CD4-positive, alpha-beta T cell treated with Interleukin-17A for 4 hours (primary cell): ENCODE measurements around the gene ICAM1.
"Not testable (repeated sequence)": the region's sequence is repeated elsewhere in the genome, so short reads cannot be mapped to it uniquely, and the experiment has no call there.

ENCODE experiments used
- DNase-seq: peaks from one replicate; pipeline ENCODE4 v3.0.0-alpha.2; 2020; ENCODE audit warnings: mixed read lengths

Gene ICAM1

DNA sequence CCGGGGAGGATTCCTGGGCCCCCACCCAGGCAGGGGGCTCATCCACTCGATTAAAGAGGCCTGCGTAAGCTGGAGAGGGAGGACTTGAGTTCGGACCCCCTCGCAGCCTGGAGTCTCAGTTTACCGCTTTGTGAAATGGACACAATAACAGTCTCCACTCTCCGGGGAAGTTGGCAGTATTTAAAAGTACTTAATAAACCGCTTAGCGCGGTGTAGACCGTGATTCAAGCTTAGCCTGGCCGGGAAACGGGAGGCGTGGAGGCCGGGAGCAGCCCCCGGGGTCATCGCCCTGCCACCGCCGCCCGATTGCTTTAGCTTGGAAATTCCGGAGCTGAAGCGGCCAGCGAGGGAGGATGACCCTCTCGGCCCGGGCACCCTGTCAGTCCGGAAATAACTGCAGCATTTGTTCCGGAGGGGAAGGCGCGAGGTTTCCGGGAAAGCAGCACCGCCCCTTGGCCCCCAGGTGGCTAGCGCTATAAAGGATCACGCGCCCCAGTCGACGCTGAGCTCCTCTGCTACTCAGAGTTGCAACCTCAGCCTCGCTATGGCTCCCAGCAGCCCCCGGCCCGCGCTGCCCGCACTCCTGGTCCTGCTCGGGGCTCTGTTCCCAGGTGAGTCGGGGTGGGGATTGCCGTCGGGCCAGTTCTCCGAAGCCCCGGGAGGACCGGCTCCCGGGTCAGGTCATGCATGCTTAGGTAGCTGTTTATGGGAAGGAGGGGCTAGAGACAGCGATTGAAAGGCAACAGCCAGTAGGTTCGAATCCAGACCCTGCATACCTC, at the start of gene ICAM1:
ICAM1 (plus strand) TSS at position 505 of the 779 bp plus-strand sequence; CDS start at position 545, 40 bp downstream.
- DNase-seq: peak; percentile 77

DNA sequence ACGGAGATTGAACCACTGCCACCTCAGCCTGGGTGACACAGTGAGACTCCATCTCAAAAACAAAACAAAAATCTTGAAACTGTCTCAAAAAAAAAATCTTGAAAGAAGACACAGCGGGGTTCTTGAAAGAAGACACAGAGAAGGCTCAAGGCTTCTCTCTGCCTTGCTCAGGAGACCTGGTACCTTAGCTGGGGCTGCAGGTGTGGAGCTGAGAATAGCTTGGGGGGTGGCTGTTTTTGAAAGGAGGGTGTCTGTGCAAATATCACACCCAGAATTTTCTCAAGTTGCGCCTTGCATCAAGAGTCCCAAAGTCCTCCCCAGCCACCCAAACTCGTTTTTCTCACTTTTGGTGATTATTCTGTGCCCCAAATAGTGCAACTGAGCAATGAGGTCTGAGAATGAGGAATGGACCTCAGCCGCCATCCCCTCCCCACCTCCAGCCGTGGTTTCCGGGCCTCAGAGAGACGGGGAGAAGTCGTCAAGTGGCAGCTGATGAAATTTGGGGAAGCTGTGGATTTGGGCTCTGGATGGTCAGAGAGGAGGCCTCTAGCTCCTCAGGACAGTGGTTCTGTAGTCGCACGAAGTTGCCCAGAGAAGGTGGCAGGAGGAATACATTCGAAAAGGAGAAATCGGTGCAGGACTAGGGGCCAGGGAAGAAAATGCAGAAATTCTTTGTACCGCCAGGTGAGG, 48.6 kb upstream of the ICAM1 start:
- DNase-seq: no peak

DNA sequence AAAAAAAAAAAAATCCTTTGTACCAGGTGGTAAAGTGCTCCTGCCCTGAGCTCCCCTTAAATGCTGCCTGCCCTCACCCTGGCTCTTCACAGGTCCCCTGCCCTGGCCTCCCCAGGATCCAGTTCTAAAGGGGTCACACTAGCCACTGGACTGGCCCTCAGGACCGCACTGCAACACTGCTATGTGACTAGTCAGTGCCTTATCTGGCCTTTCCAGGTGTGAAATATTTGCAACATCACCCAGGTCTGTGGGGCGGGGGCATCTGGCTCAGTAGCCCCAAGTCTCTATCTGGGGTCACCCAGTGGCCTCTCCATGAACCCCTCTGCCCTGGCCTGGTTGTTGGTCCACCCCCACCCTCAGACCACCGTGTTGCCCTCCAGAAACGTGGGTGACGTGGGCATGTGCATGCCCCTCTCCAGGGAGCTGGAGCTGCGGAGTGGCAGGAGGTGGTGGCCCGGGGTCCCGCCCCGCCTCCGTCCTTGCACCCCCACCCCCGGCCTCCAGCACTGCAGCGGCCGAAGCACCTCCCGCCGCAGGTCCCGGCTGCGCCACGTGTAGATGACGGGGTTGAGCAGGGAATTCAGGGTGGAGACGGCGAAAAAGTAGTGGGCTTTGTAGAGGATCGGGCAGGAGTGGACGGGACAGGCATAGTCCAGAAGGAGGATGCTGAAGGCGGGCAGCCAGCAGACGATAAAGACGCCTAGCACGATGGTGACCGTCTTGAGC, 47.3 kb upstream of the ICAM1 start:
- no peak for DNase-seq

DNA sequence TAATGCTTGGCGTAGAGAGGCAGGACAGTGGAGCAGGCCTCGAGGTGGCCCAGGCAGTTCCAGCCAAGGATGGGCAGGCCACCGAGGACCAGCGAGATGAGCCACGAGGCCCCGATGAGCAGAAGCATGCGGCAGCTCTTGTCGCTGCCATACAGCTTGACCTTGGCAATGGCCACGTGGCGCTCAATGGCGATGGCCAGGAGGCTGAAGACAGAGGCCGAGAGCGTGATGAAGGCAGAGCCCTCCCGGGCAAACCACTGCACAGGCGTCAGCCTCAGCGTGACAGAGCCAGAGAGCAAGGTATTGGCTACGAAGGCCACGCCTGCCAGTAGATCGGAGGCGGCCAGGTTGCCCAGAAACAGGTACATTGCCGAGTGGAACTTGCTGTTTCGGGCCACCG, 46.6 kb upstream of the ICAM1 start:
- no peak for DNase-seq

GRCh38 chr19:10226021-10226375, 44.9 kb upstream of the ICAM1 start:
- no peak for DNase-seq

- DNase-seq: no peak
Measured at GRCh38 chr19:10226376-10227025, 44.4 kb upstream of the ICAM1 start.

GRCh38 chr19:10227026-10227971, 43.6 kb upstream of the ICAM1 start:
- DNase-seq: no peak

DNA sequence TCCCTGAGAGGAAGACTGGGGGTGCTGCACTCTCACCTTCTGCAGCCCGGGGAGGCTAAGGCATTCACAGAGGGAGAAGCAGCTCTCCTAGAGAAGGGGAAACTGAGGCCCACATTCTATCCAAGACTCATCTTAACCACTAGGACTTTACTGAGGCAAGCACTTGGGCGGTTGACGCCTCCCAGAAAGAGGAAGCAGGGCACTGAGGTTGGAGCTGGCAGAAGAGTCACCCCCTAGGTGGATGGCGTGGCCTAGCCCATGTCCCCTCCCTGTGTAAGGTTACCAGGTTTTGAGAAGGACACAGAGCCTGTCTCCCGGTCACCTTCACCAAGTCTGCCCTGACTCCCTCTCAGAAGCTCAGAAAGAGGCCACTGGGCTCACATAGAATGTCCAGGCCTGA, 42.5 kb upstream of the ICAM1 start:
- no peak for DNase-seq

- DNase-seq: peak; percentile 62
Measured at GRCh38 chr19:10228920-10229319, 42.0 kb upstream of the ICAM1 start.

- DNase-seq: peak; percentile 76
Measured at GRCh38 chr19:10230173-10230860, 40.6 kb upstream of the ICAM1 start.

GRCh38 chr19:10230861-10231611, 39.9 kb upstream of the ICAM1 start, which contains the start of gene S1PR2:
Gene S1PR2, minus strand, starts transcription at chr19:10231331. Its CDS starts 6,426 bp downstream, at chr19:10224905.
- peak; percentile 75 for DNase-seq

DNA sequence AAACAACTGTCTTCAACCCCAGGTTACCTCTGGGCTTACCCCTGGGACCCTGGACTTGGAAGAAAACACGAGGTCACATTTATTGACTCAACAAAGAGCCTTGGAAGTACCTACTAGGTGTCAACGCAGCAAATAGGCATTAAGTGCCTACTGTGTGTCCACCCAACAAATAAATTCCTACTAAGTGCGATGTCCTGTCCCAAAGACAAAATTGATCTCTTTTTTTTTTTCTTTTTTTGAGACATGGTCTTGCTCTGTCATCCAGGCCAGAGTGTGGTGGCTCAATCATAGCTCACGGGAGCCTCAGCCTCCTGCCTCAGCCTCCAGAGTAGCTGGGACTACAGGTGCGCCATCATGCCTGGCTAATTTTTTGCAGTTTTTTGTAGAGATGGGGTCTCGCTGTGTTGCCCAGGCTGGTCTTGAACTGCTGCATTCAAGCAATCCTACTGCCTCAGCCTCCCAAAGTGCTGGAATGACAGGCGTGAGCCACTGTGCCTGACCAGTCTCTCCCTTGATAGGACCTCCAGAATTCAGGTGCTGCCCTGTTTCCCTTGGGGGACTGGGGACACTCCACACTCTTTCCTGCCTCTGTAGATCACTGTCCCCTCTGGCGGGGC, 39.2 kb upstream of the ICAM1 start:
- no peak for DNase-seq

DNA sequence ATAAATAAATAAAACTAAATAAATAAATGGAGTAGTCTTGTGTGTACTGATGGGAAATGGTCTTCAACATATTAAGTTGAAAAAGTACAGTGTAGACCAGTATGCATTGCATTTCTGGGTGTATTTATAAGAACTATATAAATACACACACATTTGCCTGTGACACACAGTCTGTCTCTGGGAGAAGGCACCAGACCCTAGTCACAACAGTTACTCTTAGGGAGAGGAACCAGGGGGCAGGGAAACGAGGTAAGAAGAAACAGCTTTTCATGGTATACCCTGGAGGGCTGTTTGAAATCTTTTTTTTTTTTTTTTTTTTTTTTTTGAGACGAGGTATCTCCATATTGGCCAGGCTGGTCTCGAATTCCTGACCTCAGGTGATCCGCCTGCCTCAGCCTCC, 37.0 kb upstream of the ICAM1 start:
- DNase-seq: no peak

DNA sequence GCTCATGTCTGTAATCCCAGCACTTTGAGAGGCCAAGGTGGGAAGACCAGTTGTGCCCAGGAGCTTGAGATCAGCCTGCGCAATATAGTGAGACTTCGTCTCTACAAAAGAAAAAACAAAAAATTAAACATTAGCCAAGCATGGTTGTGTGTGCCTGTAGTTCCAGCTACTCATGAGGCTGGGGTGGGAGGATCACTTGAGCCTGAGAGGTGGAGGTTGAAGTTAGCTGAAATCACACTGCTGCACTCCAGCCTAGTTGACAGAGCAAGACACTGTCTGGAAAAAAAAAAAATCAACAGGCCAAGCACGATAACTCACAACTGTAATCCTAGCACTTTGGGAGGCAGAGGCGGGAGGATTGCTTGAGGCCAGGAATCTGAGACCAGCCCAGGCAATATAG, 35.9 kb upstream of the ICAM1 start:
- no peak for DNase-seq

GRCh38 chr19:10235409-10235808, 35.5 kb upstream of the ICAM1 start:
- DNase-seq: not testable (repeated sequence)

- DNase-seq: no peak
Measured at GRCh38 chr19:10237702-10238101, 33.2 kb upstream of the ICAM1 start.

- no peak for DNase-seq
Measured at GRCh38 chr19:10238172-10238783, 32.6 kb upstream of the ICAM1 start.

DNA sequence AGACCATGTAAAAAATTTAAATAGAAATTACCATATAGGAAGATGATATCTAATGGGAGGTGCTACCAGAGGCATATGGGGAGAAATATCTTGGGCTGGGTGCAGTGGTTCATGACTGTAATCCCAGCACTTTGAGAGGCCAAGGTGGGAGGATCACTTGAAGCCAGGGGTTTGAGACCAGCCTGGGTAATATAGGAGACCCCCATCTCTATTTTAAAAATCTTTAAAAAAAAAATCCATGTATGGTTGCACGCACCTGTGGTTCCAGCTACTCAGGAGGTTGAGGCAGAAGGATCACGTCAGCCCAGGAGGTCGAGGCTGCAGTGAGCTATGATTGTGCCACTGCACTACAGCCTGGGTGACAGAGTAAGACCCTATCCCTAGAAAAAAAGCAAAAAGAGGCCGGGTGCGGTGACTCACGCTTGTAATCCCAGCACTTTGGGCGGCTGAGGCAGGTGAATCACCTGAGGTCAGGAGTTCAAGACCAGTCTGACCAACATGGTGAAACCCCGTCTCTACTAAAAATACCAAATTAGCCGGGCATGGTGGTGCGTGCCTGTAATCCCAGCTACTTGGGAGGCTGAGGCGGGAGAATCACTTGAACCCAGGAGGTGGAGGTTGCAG, 29.0 kb upstream of the ICAM1 start:
- not testable (repeated sequence) for DNase-seq

DNA sequence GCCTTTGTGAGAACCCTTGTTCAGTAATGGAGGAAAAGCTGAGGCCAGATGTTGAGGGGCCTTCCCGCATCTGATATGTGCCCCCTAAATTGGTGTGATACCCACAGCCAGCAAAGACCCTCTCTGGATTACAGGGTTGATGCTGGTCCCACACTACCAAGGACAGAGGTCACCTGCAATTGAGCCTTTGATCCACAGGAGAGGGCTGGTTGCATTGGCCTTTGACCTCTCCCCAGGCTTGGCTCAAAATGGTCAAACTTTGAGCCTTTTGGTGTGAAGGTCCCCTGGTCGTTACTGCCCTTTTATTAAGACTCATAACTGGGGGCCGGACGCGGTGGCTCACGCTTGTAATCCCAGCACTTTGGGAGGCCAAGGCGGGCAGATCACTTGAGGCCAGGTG, 27.3 kb upstream of the ICAM1 start:
- no peak for DNase-seq
